Kidney (tissue), 14 donors: Measurements from ENCODE around the gene SWI5. TPM values are rescaled to one million over a fixed set of nuclear protein-coding genes. Genes with fewer than 3 reads are reported as not detected.

Experiments used
- DNase-seq, 5 donors: peaks; one replicate each; pipeline ENCODE4 v3.0.0-alpha.2; 2013 to 2020
- FAIRE-seq: peaks from 2 replicates; lab custom pipeline; 2012; peaks lifted over from hg19 to GRCh38; lab: Jason Lieb, UNC
- H3K27ac ChIP-seq, 2 donors: one replicate each; pipeline ENCODE4 v1.7.0; 2013; ENCODE audit warnings: low read depth in 2 of 2, low read length in 2 of 2, inconsistent platforms in 1 of 2
- H3K27me3 ChIP-seq: one replicate; pipeline ENCODE4 v1.7.1; 2013; ENCODE audit warnings: low read length, inconsistent platforms; ENCODE audit not compliant: control insufficient read depth, insufficient read depth
- H3K36me3 ChIP-seq, 3 donors: one replicate each; pipeline versions ENCODE4 v1.7.0 to v1.7.1; 2013; ENCODE audit warnings: low read length in 3 of 3, control low read depth in 1 of 3, inconsistent platforms in 1 of 3; ENCODE audit not compliant: insufficient read depth in 3 of 3, control insufficient read depth in 2 of 3
- H3K4me1 ChIP-seq, 3 donors: one replicate each; pipeline versions ENCODE4 v1.7.0 to v1.7.1; 2013; ENCODE audit warnings: low read length in 3 of 3, inconsistent platforms in 1 of 3, low read depth in 1 of 3; ENCODE audit not compliant: control insufficient read depth in 2 of 3, insufficient read depth in 2 of 3
- H3K4me3 ChIP-seq, 3 donors: one replicate each; pipeline versions ENCODE4 v1.7.0 to v1.8.1; 2013; ENCODE audit warnings: low read length in 3 of 3, control low read depth in 1 of 3, inconsistent platforms in 1 of 3
- H3K9ac ChIP-seq, 3 donors: one replicate each; pipeline versions ENCODE4 v1.7.0 to v1.7.1; 2013; ENCODE audit warnings: low read length in 3 of 3, control low read depth in 1 of 3, inconsistent platforms in 1 of 3
- H3K9me3 ChIP-seq, 3 donors: one replicate each; pipeline versions ENCODE4 v1.7.0 to v1.7.1; 2013; ENCODE audit warnings: low read length in 3 of 3, control low read depth in 1 of 3, inconsistent platforms in 1 of 3; ENCODE audit not compliant: control insufficient read depth in 2 of 3, insufficient read depth in 1 of 3
- CTCF ChIP-seq: IDR thresholded peaks from 3 replicates; pipeline ENCODE4 v1.5.1; 2012; ENCODE audit warnings: mild to moderate bottlenecking, moderate library complexity, borderline replicate concordance; ENCODE audit not compliant: insufficient read depth; ENCODE audit errors: extremely low read depth
- intact Hi-C: fragments of 100-400 bp; cut with DNase I; formaldehyde crosslinking; loops from one replicate; pipeline ENCODE4 v1.11.1; 2022
- polyA plus RNA-seq: library from polyadenylated mRNA; stranded (reverse); fragments of 350-450 nt; fragmentation: Illumina TruSeq; extraction: RNeasy Lipid Tissue Mini Kit (QIAGEN cat#74804); gene quantifications from one replicate; pipeline ENCODE4 v1.2.3, GENCODE V29; 2014; ENCODE audit warnings: low read depth, low replicate concordance; ENCODE audit not compliant: insufficient read depth
- total RNA-seq: library from RNA; stranded (reverse); fragmentation: NEBNext Ultra II Directional; extraction: Animal tissue kit (Norgen Biotek cat#: 25700); gene quantifications from one replicate; pipeline ENCODE4 v1.2.1, GENCODE V29; 2021
- donor health status: control.
- donor health status: control.
- donor health status: control.
- donor health status: control.
- donor health status: control.
- donor health status: DM: yes; HTN: yes; CAD: no.
- donor health status: Normal renal cell carcinoma (clear cell type).

SWI5 gene
- total and polyA plus RNA-seq, 2 donors from 2014 or later, result 20.3 to 67.8 TPM

GRCh38 chr9:128322404-128323211 is 46.5 kb downstream of the SWI5 start, which contains the start of the genes COQ4 and TRUB2:
Gene COQ4, plus strand, starts transcription at chr9:128322839. Its CDS starts 20 bp downstream, at chr9:128322859.
Gene TRUB2, minus strand, starts transcription at chr9:128322447. Its CDS starts 39 bp downstream, at chr9:128322408.
- DNase-seq (peak; percentile 95 to 99 (median 97)), FAIRE-seq (no peak)
- Histone ChIP-seq H3K36me3 (peaks cover 6 to 19% (median 15%) of the 10 kb centered on the region in 3 donors), H3K9me3 (no peaks in the 10 kb centered on the region), H3K27ac (peak within 1 kb of the TSS; percentile 96 to 97), H3K27me3 (no peaks in the 10 kb centered on the region), H3K9ac (peak within 1 kb of the TSS; percentile 93 to 100 (median 94)), H3K4me1 (peaks cover 0 to 18% (median 11%) of the 10 kb centered on the region in 3 donors), H3K4me3 (peak within 1 kb of the TSS; percentile 89 to 100 (median 100))
- intact Hi-C loops, result no loop called here
- peak; percentile 8 for TF ChIP-seq CTCF

GRCh38 chr9:128323212-128323730 is 47.2 kb downstream of the SWI5 start:
- H3K9ac ChIP-seq, result peak overlapping the region; percentile 58 to 94 (median 93)
- DNase-seq (no peak), FAIRE-seq (no peak)
- no peaks in the 10 kb centered on the region for H3K27me3 ChIP-seq
- peak overlapping the region in 1 of 2 donors; percentile 97 for H3K27ac ChIP-seq
- no peak for TF ChIP-seq CTCF
- H3K4me3 ChIP-seq, result peak overlapping the region; percentile 89 to 100 (median 100)
- H3K4me1 ChIP-seq, result peaks cover 0 to 18% (median 11%) of the 10 kb centered on the region in 3 donors
- intact Hi-C loops, result no loop called here
- H3K36me3 ChIP-seq, result peaks cover 6 to 19% (median 16%) of the 10 kb centered on the region in 3 donors
- H3K9me3 ChIP-seq, result no peaks in the 10 kb centered on the region

- intact Hi-C loops, result no loop called here
- no peak for TF ChIP-seq CTCF
- FAIRE-seq (no peak), DNase-seq (no peak)
- no peak overlapping the region for H3K27ac ChIP-seq
- H3K36me3 ChIP-seq, result peaks cover 6 to 19% (median 16%) of the 10 kb centered on the region in 3 donors
- peaks cover 0 to 18% (median 11%) of the 10 kb centered on the region in 3 donors for H3K4me1 ChIP-seq
- H3K9ac ChIP-seq, result no peak overlapping the region
- peak overlapping the region in 2 of 3 donors; percentile 89 to 100 for H3K4me3 ChIP-seq
- H3K27me3 ChIP-seq, result no peaks in the 10 kb centered on the region
- no peaks in the 10 kb centered on the region for H3K9me3 ChIP-seq
Measured at GRCh38 chr9:128323791-128324190, 47.7 kb downstream of the SWI5 start.
